ENCODE measurements around the gene CASD1.
A peak's percentile ranks its signal among the peaks of the same experiment; 100 is the strongest.

The CASD1 gene

GRCh38 chr7:94512735-94513564, 3.3 kb downstream of the CASD1 start:
- DNase-seq (ENCODE audit: low read depth): no peak

DNA sequence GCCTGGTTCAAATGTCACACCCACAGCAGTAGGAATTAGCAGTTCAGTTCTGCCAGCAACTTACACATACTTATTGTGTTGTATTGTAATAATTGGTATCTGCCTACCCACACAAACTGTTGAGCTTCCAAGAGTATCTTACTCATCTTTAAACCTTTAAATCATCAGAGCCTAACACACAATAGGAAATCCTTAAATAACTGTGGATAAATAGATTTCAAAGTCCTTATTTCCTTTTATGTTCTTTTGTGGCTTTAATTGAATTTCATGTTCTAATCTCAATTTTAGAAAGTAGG, 3.9 kb downstream of the CASD1 start:
- DNase-seq (ENCODE audit: low read depth): no peak

GRCh38 chr7:94514140-94514889, 4.7 kb downstream of the CASD1 start:
- no peak for DNase-seq (ENCODE audit: low read depth)

DNA sequence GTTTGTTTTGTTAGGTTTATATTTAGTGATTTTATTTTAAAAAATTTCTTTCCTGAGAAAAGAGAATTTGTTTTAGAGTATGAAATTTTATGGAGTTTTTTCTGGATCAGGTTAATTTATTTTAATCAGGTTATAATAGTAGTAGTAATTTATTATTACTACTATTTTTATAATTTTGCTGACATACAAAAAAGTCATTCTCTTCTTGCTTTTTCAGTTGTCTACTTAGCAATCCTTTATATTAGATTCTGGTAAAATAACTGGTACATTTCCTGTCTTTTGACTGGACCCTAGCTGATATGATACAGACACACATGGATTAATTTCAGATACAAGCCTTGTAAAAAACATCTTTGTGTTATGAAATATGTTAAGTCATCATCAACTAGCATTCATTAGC, 5.3 kb downstream of the CASD1 start:
- DNase-seq (ENCODE audit: low read depth): no peak

GRCh38 chr7:94525923-94526322, 16.3 kb downstream of the CASD1 start:
- DNase-seq (ENCODE audit: low read depth): no peak

DNA sequence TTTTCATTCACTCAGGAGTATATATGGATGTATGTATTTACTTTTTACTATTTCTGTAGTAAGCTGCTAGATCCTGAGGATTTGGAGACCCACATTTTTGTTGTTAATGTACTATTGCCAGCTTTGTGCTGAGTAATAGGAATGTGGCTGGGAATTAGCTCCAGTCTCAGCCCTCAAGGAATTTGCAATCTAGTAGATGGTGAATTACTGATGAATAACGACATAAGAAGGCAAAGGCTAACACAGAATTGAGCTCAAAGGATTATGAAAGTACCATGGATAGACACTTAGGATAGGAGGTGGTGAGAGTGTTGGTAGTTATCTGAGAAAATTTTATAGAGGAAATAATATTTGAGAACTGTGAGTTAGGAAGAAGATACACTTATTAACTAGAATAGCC, 19.9 kb downstream of the CASD1 start:
- DNase-seq (ENCODE audit: low read depth): peak; percentile 48

DNA sequence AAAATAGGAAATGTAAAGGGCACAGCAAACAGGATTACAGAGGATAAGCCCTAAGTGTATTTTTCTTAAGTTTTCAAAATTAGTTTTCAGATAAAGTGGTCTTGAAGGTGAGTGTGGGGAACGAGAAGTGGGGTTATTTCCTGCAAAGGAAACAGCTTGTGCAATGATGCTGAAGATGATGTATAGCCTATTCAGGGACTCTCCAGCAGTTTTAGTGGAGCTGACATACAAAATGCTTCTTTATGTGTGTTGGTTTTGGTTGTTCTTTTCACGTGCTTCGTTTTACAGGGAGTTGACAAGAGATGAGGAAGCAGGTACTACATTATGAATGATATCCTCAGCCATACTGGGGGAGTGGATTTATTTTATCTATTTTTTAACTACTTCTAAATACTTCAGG, 20.5 kb downstream of the CASD1 start:
- no peak for DNase-seq (ENCODE audit: low read depth)

DNA sequence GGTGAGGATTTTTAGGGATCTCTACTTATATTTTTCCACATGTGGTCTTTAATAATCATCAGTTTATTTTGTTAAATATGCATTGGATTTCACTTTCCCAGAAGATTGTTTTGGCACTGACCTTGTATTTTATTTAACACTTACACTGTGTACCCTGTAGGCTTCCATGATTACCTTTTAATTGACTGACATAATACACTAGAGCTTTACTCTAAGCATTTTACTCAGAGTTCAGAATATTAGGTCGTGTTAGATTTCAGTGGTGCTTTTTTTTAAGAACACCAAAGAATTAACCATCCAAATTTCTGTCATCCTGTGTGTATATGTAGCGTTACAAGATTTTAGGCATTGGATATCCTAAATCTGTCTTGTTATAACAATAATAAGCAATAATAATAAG, 23.1 kb downstream of the CASD1 start:
- no peak for DNase-seq (ENCODE audit: low read depth)

DNA sequence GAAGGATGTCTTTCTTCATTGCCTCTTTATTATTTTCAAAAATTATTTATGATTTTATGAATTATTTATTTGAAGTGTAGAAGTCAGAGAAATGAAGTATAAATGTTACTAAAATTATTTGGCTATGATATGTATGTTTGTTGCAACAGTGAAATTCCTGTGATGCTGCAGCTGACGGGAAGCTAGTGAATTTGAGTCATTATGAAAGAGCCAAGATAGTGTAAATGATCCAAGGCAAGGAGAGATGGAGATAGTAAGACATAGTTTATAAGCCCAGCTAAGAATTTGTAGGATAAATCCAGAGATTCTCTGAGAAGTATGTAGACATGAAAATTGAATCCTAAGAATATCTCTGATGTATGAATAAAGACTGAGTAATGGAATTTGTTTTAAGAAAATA, 30.8 kb downstream of the CASD1 start:
- no peak for DNase-seq (ENCODE audit: low read depth)

DNA sequence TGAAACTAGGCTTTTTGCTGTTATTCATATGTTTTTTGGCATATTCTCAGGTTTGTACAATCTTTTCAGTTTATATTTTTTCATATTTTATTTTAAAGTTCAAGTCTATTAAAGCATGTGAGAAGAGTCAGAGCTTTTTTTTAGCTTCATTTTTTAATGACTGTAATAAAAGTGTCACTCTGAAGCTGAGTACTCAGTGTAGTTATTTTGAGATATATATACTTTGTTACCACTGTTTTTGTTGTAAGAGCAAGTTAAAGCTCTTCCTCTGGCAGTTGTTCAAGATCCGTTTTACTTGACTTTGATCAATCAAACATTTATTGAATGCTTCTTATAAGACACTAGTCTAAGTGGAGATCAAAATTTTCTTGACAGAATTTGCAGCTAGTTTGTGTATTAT, 37.5 kb downstream of the CASD1 start:
- no peak for DNase-seq (ENCODE audit: low read depth)

DNA sequence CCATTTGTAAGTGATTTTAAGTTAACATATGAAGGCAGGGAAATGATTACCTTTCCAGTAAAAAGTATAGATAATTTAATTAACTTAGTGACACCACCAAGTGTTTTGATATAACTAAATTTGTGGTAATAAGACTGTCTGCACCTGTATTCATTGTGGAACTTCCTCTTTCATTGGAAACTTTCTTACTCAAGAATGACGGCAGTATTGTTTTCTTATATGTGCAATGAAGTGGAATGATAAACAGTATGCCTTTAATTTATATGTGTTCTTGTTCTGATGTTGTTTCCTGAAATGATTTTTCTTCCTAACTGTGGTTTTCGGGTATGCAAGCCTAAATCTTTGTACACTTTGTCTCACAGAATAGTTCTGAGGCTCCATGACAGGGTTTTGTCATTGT, 46.4 kb downstream of the CASD1 start:
- DNase-seq (ENCODE audit: low read depth): no peak

DNA sequence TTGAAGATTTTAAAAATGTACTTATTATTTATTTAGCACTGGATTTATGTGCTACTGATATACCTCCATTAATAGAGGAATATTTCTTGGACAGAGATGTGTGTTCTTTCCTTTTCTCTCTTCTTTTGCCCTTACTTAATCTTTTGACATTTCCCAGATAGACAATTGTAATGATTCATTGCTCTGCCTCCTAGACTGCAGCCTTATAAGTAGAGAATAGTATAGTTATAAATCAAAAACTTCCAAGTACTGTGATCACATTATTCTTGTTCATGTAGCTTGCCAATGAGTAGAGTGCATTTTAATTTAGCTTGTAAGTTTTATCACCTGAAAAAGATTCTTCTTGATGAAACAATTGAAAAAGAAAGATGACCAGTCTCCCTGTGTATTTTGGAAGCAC, 47.6 kb downstream of the CASD1 start:
- DNase-seq (ENCODE audit: low read depth): no peak

- DNase-seq (ENCODE audit: low read depth): no peak
These were observed 50.4 kb downstream of the CASD1 start for GRCh38 chr7:94559972-94560371.

GRCh38 chr7:94561841-94562514, 52.4 kb downstream of the CASD1 start:
- no peak for DNase-seq (ENCODE audit: low read depth)

DNA sequence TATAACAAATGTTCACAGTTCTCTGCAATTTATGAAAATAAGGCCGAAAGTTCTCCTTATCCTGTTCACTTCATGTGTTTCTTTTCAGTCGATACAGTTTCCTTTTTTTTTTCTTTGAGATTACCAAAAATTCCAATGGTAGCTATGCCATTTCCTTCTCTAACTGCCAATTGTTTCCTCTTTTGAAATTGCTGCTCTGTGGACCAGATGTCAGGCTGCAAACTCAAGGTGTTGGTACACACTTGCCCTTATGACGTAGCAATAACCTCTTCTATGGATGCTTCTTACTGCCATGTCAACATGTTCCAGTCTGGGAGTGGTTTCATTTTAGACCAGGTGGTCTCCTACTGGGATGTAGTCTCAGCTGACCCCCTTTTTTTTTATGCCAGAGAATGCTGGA, 52.9 kb downstream of the CASD1 start:
- no peak for DNase-seq (ENCODE audit: low read depth)

DNA sequence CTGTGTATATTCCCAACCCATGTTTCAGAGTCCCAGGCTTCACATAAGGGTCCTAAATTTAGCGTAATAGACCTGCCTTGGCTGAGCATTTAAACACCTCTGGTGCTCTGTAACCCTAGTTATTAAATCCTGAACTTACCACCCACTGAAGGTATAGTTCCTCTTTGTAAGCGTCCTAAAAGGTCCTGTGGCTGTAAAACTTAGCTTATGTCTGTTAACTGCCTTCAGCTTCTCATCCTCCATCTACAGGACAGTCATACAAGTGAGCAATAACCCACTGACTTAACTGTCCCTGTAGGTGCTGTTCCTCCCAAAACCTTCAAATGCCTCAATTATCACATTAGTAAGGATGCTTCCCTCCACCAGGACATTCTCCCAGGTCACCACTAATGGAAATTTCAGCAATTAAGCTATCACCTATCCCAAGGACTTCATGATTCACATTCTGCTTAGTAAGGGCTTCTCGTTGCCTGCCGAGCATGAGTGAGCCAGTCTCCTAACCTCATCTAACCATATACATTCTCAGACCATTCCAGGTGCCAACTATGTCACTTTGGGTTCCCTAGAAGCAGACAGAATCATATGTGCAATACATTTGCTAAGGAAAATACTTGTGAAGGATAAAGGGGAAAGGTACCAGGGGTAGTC, 55.8 kb downstream of the CASD1 start:
- DNase-seq (ENCODE audit: low read depth): no peak

DNA sequence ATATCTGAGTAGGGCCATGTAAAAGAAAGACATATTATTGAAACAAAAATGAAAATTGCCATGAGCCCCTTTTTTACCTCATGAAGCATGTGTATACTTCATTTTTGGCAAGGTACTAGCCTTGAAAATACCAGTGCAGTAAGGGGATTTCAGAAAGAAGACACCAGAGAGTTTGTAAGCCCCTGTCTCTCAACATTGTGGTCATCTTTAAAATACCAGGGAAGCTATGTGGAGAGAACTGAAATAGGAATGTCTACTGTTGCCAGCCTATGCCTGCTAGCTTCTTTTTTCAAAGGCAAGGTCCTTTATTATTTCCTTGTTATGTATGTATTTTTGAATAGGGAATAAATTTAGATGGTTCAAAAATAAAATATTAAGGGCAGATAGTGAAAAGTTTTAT, 57.8 kb downstream of the CASD1 start:
- no peak for DNase-seq (ENCODE audit: low read depth)

GRCh38 chr7:94571816-94572215, 62.2 kb downstream of the CASD1 start:
- DNase-seq (ENCODE audit: low read depth): no peak

GRCh38 chr7:94575646-94576045, 66.0 kb downstream of the CASD1 start:
- DNase-seq (ENCODE audit: low read depth): no peak

- DNase-seq (ENCODE audit: low read depth): no peak
These were observed 66.7 kb downstream of the CASD1 start for GRCh38 chr7:94576316-94576715.

DNA sequence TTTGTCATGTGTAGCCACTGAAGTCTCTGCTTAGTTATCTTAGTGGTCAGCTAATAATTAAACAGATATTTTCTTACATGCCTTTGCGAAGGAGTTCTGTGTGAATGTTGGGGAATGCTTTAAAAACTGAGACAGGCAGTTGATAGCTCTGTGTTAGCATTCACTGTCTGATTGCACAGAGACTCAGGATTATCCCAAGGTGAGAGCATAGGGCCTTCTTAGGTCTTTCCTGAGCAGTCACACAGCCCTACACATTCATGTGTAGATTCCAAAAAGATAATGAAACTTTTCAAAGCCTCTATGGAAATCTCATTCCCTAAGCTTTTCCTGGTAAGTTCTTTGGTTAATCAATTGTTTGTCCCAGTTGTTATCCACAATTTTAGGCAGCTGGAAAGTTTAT, 67.7 kb downstream of the CASD1 start:
- DNase-seq (ENCODE audit: low read depth): no peak

- DNase-seq (ENCODE audit: low read depth): no peak
These were observed 69.0 kb downstream of the CASD1 start for GRCh38 chr7:94578614-94579013.

DNA sequence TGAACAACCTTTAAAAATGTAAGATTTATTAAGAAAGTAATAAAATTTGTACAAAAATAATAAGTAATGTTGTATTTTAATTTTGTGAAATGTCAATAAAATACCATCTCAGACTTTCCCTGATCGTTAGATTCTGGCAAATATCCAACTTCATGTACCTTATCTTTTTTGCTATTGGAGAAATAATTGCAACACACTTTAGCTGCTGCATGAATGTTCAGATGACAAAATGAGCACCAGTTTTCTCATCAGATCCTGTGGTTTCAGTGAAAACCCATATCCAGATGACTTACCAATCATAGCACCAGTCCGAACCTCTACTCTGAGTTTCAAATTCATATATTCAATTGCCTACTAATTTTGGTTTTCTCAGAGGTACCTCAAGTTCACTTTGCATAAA, 69.9 kb downstream of the CASD1 start:
- DNase-seq (ENCODE audit: low read depth): no peak

All from GM04503 (cell line).